ENCODE measurements around the gene SFMBT1. TPM values are rescaled to one million over a fixed set of nuclear protein-coding genes. Genes with fewer than 3 reads are reported as not detected.

Gene SFMBT1
- total RNA-seq, 1 experiment from 2014 or later, result 1.4 TPM

DNA sequence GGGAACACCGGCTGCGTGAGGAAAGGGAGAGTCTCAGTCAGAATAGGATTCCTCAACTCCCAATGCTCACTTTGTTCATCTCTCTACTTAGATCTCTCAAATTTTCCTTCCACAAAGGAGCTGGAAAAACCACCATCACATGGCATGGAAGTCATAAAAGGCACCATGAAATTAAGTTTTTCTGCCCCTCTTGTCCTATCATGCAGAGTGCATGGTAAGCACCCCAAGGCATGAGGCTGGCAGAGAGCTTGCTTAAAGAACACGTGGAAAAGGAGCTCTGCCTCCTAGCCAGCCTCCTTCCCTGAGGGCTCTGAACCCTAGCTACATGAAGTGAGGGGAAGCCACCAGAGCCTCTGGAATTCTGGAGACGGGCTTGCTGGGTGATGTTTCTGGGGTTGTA is 166.3 kb downstream of the SFMBT1 start:
- H3K4me3 ChIP-seq (ENCODE audit: low read depth, low read length, poor library complexity, severe bottlenecking), result no peak overlapping the region
- no peaks in the 10 kb centered on the region for H3K36me3 ChIP-seq (ENCODE audit: insufficient read depth, low read length, poor library complexity, severe bottlenecking)
- CTCF ChIA-PET, result interaction anchor here (0.5 kb wide), 1 partner anchor 34 kb away, joined by 5 read pairs; no protein-coding TSS in a partner anchor
- POLR2A ChIA-PET (ENCODE audit: low non-redundant PET), result no interaction called here
- no TSS peak for BruUV-seq (replicated peaks)
- H3K27me3 ChIP-seq (replicated peaks; ENCODE audit: insufficient read depth, low read depth, low read length, poor library complexity), result no peaks in the 10 kb centered on the region
- intact Hi-C loops (cut with micrococcal nuclease; ENCODE audit: unreplicated experiment), result no loop called here
- H3K4me1 ChIP-seq (ENCODE audit: insufficient read depth, low read length, poor library complexity, severe bottlenecking), result no peaks in the 10 kb centered on the region
- no peak for DNase-seq (ENCODE audit: low spot score)
- no peak overlapping the region for H3K27ac ChIP-seq (ENCODE audit: low read depth, low read length, poor library complexity, severe bottlenecking)
- TF ChIP-seq, protein P1, sequence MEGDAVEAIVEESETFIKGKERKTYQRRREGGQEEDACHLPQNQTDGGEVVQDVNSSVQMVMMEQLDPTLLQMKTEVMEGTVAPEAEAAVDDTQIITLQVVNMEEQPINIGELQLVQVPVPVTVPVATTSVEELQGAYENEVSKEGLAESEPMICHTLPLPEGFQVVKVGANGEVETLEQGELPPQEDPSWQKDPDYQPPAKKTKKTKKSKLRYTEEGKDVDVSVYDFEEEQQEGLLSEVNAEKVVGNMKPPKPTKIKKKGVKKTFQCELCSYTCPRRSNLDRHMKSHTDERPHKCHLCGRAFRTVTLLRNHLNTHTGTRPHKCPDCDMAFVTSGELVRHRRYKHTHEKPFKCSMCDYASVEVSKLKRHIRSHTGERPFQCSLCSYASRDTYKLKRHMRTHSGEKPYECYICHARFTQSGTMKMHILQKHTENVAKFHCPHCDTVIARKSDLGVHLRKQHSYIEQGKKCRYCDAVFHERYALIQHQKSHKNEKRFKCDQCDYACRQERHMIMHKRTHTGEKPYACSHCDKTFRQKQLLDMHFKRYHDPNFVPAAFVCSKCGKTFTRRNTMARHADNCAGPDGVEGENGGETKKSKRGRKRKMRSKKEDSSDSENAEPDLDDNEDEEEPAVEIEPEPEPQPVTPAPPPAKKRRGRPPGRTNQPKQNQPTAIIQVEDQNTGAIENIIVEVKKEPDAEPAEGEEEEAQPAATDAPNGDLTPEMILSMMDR (conservative IDR thresholded peaks at IDR 0.05; ENCODE audit: low read depth, low read length), result no peak
- TF ChIP-seq EZH2 (IDR thresholded peaks at IDR 0.05; ENCODE audit: borderline replicate concordance, low read depth, low read length, poor library complexity, severe bottlenecking), result no peak
- no peaks in the 10 kb centered on the region for H3K9me3 ChIP-seq (ENCODE audit: low read depth, low read length, poor library complexity, severe bottlenecking)

DNA sequence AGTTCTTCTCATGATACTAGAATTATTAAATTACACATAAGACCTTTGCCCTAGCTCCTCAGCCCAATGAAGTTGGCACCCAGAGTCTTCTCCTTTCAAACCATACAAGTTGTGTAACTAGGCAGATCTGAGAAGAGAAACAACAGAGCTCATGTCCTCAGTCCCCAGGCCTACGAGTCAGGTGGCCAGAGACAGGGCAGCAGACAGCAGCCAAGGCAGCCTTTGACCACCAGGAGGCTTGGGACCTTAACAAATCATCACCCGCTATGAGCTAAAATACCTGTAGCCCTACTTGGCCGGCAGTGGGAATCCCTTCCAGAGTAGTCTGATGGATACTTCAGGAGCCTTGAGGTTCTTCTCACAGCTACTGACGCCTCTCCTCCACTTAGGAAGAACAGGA is 166.8 kb downstream of the SFMBT1 start:
- BruUV-seq (replicated peaks), result no TSS peak
- intact Hi-C loops (cut with micrococcal nuclease; ENCODE audit: unreplicated experiment), result no loop called here

DNA sequence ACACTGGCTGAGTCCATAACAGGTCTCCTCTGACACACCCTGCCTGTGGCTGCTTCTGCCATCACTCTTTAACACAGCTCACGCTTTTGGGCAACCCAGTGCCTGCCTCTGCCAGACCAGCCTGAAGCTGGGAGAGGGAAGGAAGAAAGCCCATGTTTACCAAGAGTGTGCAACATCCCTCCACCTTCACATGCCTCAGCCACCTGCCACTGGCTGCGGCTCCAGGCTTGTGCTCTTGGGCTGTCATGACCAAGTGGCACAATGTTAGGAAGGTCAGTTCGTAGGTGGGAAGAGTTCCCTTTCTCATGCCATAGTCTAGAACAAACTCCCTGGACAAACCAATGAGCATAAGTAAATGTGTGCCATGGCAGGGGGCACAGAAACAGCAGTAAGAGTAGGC is 168.8 kb downstream of the SFMBT1 start:
- no peaks in the 10 kb centered on the region for H3K27me3 ChIP-seq (replicated peaks; ENCODE audit: insufficient read depth, low read depth, low read length, poor library complexity)
- ChIA-PET CTCF (no interaction called here), POLR2A (ENCODE audit: low non-redundant PET) (no interaction called here)
- DNase-seq (ENCODE audit: low spot score), result no peak
- no peak overlapping the region for H3K27ac ChIP-seq (ENCODE audit: low read depth, low read length, poor library complexity, severe bottlenecking)
- H3K36me3 ChIP-seq (ENCODE audit: insufficient read depth, low read length, poor library complexity, severe bottlenecking), result no peaks in the 10 kb centered on the region
- H3K4me3 ChIP-seq (ENCODE audit: low read depth, low read length, poor library complexity, severe bottlenecking), result no peak overlapping the region
- TF ChIP-seq, protein P1 (conservative IDR thresholded peaks at IDR 0.05; ENCODE audit: low read depth, low read length), result no peak
- TF ChIP-seq EZH2 (IDR thresholded peaks at IDR 0.05; ENCODE audit: borderline replicate concordance, low read depth, low read length, poor library complexity, severe bottlenecking), result no peak
- no peaks in the 10 kb centered on the region for H3K9me3 ChIP-seq (ENCODE audit: low read depth, low read length, poor library complexity, severe bottlenecking)
- intact Hi-C loops (cut with micrococcal nuclease; ENCODE audit: unreplicated experiment), result no loop called here
- no TSS peak for BruUV-seq (replicated peaks)
- H3K4me1 ChIP-seq (ENCODE audit: insufficient read depth, low read length, poor library complexity, severe bottlenecking), result no peaks in the 10 kb centered on the region

More for the DNA sequence above, 166.8 kb downstream of the SFMBT1 start:
- Histone ChIP-seq H3K27me3 (replicated peaks; ENCODE audit: insufficient read depth, low read depth, low read length, poor library complexity) (no peaks in the 10 kb centered on the region), H3K27ac (ENCODE audit: low read depth, low read length, poor library complexity, severe bottlenecking) (no peak overlapping the region), H3K4me1 (ENCODE audit: insufficient read depth, low read length, poor library complexity, severe bottlenecking) (no peaks in the 10 kb centered on the region), H3K4me3 (ENCODE audit: low read depth, low read length, poor library complexity, severe bottlenecking) (no peak overlapping the region), H3K36me3 (ENCODE audit: insufficient read depth, low read length, poor library complexity, severe bottlenecking) (no peaks in the 10 kb centered on the region), H3K9me3 (ENCODE audit: low read depth, low read length, poor library complexity, severe bottlenecking) (no peaks in the 10 kb centered on the region)
- ChIA-PET CTCF (interaction anchor here (0.5 kb wide), 1 partner anchor 34 kb away, joined by 5 read pairs; no protein-coding TSS in a partner anchor), POLR2A (ENCODE audit: low non-redundant PET) (no interaction called here)
- no peak for DNase-seq (ENCODE audit: low spot score)
- TF ChIP-seq, protein P1 (conservative IDR thresholded peaks at IDR 0.05; ENCODE audit: low read depth, low read length), result no peak
- TF ChIP-seq EZH2 (IDR thresholded peaks at IDR 0.05; ENCODE audit: borderline replicate concordance, low read depth, low read length, poor library complexity, severe bottlenecking), result no peak
